Keratinocyte (primary cell): ENCODE results near the gene PLCH2.

ENCODE experiments used
- CTCF ChIP-seq, 3 experiments: IDR thresholded peaks in 1 of 3; conservative IDR thresholded peaks in 1 of 3; optimal IDR thresholded peaks in 1 of 3; 2 replicates in 2 of 3; 3 replicates in 1 of 3; pipeline versions ENCODE3 to v1.5.1; 2011; ENCODE audit warnings: low read length in 3 of 3, mild to moderate bottlenecking in 3 of 3, moderate library complexity in 2 of 3, control low read depth in 1 of 3, inconsistent platforms in 1 of 3; ENCODE audit not compliant: insufficient read depth in 2 of 3; ENCODE audit errors: extremely low read depth in 1 of 3
- EZH2 ChIP-seq: IDR thresholded peaks from one replicate; pipeline ENCODE4 v1.6.1; 2012; ENCODE audit warnings: inconsistent platforms, mild to moderate bottlenecking, low read length, moderate library complexity

GRCh38 chr1:2492091-2492490, 16.0 kb downstream of the PLCH2 start:
- TF ChIP-seq CTCF (optimal IDR thresholded peaks at IDR 0.05 in 1 of 3, IDR thresholded peaks at IDR 0.05 in 1 of 3, conservative IDR thresholded peaks at IDR 0.05 in 1 of 3; ENCODE audit: extremely low read depth in 1 of 3, insufficient read depth in 2 of 3, low read length in 3 of 3) (no peak), EZH2 (no peak)
